Hepatocyte (in vitro differentiated cells): ENCODE measurements around the gene TOR4A. TPM values are rescaled to one million over a fixed set of nuclear protein-coding genes. Genes with fewer than 3 reads are reported as not detected.
A peak's percentile ranks its signal among the peaks of the same experiment; 100 is the strongest.

Source experiments
- DNase-seq: peaks from one replicate; pipeline ENCODE4 v3.0.0-alpha.2; 2016; ENCODE audit warnings: low spot score
- H2AFZ ChIP-seq: fragments of 200-600 bp; sonication (generic); 2 replicates; pipeline ENCODE4 v1.6.0; 2016; ENCODE audit warnings: antibody characterized with exemption, mild to moderate bottlenecking
- H3K27ac ChIP-seq: fragments of 200-600 bp; sonication (generic); 2 replicates; pipeline ENCODE4 v1.5.1; 2016; ENCODE audit warnings: mild to moderate bottlenecking
- H3K27me3 ChIP-seq: fragments of 200-600 bp; sonication (generic); 2 replicates; pipeline ENCODE4 v1.6.1; 2016
- H3K36me3 ChIP-seq: fragments of 200-600 bp; sonication (generic); replicated peaks from 2 replicates; pipeline ENCODE4 v1.5.1; 2016; ENCODE audit warnings: low read depth; ENCODE audit not compliant: insufficient read depth
- H3K4me1 ChIP-seq: fragments of 200-600 bp; sonication (generic); 2 replicates; pipeline ENCODE4 v1.5.1; 2016; ENCODE audit warnings: mild to moderate bottlenecking, moderate library complexity; ENCODE audit not compliant: insufficient read depth
- H3K4me2 ChIP-seq: fragments of 200-600 bp; sonication (generic); 2 replicates; pipeline ENCODE4 v1.6.0; 2016
- H3K4me3 ChIP-seq: fragments of 200-600 bp; sonication (generic); 2 replicates; pipeline ENCODE4 v1.5.1; 2016; ENCODE audit warnings: mild to moderate bottlenecking
- H3K79me2 ChIP-seq: fragments of 200-600 bp; sonication (generic); 2 replicates; pipeline ENCODE4 v1.6.0; 2017; ENCODE audit warnings: mild to moderate bottlenecking
- H3K9me2 ChIP-seq: fragments of 200-600 bp; sonication (generic); replicated peaks from 2 replicates; pipeline ENCODE4 v1.6.0; 2017; ENCODE audit warnings: mild to moderate bottlenecking; ENCODE audit not compliant: insufficient read depth
- H3K9me3 ChIP-seq: fragments of 200-600 bp; sonication (generic); 2 replicates; pipeline ENCODE4 v1.5.1; 2016; ENCODE audit warnings: low read depth, mild to moderate bottlenecking
- H4K20me1 ChIP-seq: fragments of 200-600 bp; sonication (generic); 2 replicates; pipeline ENCODE4 v1.6.0; 2016; ENCODE audit warnings: mild to moderate bottlenecking; ENCODE audit not compliant: insufficient read depth, poor library complexity, severe bottlenecking
- EZH2 ChIP-seq: fragments of 200-600 bp; sonication (generic); IDR thresholded peaks from 2 replicates; pipeline ENCODE4 v1.6.1; 2016; ENCODE audit warnings: antibody characterized with exemption, mild to moderate bottlenecking, borderline replicate concordance
- EZH2phosphoT487 ChIP-seq: fragments of 200-600 bp; sonication (generic); IDR thresholded peaks from one replicate; pipeline ENCODE4 v1.6.1; 2018; ENCODE audit warnings: antibody characterized with exemption, mild to moderate bottlenecking, low read depth, moderate library complexity; ENCODE audit not compliant: unreplicated experiment, severe bottlenecking
- WGBS: methylation state at CpG from one replicate; pipeline ENCODE4 v1.1.6; 2016; ENCODE audit warnings: low lambda C conversion rate; ENCODE audit errors: missing lambda C conversion rate; 5-methylcytosine and 5-hydroxymethylcytosine counted together
- polyA plus RNA-seq: library from polyadenylated mRNA; unstranded; fragments of >200 nt; fragmentation: Nextera tagmentation; extraction: Ambion mirVana; gene quantifications from 2 replicates; pipeline ENCODE4 v1.2.1, GENCODE V29; 2016
- total RNA-seq: library from RNA; depleted of rRNA; stranded (reverse); fragments of >200 nt; gene quantifications from 2 replicates; pipeline ENCODE4 v1.2.3, GENCODE V29; 2014
- TF ChIP-seq, protein P1 (sequence below): fragments of 200-600 bp; sonication (generic); IDR thresholded peaks from 2 replicates; pipeline ENCODE4 v1.5.1; 2016; ENCODE audit warnings: antibody characterized with exemption, mild to moderate bottlenecking; ENCODE audit not compliant: poor library complexity

TOR4A gene
- total and polyA plus RNA-seq, 2 experiments from 2014 or later, result 8.0 to 14.4 TPM

DNA sequence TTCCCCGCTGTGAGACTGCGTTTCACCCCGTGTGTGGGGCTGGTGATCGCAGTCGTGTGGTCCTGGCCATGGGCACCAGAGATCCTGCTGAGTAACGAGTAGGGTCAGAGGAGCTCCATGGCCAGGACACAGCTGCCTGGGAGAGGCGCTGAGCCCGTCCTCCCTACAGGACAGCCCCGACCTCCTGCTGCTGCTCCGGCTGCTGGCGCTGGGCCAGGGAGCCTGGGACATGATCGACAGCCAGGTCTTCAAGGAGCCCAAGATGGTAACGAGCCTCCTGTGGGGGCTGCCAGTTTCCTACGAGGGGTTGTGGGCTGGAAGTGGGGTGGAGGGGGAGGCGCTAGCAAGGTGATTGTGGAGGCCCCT, 11.4 kb upstream of the TOR4A start:
- H3K4me3 ChIP-seq, result no peak overlapping the region
- H3K36me3 ChIP-seq, result no peaks in the 10 kb centered on the region
- WGBS, result 95% methylated on average over 15 of the region's 15 CpGs
- no peaks in the 10 kb centered on the region for H3K9me2 ChIP-seq
- H3K27me3 ChIP-seq, result no peaks in the 10 kb centered on the region
- H3K79me2 ChIP-seq, result no peaks in the 10 kb centered on the region
- H3K27ac ChIP-seq, result no peak overlapping the region
- peak; percentile 4 for DNase-seq
- no peaks in the 10 kb centered on the region for H4K20me1 ChIP-seq
- no peaks in the 10 kb centered on the region for H3K9me3 ChIP-seq
- H3K4me1 ChIP-seq, result no peaks in the 10 kb centered on the region
- TF ChIP-seq EZH2phosphoT487, result no peak
- no peak for TF ChIP-seq EZH2
- TF ChIP-seq, protein P1, sequence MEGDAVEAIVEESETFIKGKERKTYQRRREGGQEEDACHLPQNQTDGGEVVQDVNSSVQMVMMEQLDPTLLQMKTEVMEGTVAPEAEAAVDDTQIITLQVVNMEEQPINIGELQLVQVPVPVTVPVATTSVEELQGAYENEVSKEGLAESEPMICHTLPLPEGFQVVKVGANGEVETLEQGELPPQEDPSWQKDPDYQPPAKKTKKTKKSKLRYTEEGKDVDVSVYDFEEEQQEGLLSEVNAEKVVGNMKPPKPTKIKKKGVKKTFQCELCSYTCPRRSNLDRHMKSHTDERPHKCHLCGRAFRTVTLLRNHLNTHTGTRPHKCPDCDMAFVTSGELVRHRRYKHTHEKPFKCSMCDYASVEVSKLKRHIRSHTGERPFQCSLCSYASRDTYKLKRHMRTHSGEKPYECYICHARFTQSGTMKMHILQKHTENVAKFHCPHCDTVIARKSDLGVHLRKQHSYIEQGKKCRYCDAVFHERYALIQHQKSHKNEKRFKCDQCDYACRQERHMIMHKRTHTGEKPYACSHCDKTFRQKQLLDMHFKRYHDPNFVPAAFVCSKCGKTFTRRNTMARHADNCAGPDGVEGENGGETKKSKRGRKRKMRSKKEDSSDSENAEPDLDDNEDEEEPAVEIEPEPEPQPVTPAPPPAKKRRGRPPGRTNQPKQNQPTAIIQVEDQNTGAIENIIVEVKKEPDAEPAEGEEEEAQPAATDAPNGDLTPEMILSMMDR, result no peak
- H2AFZ ChIP-seq, result no peak overlapping the region
- no peak overlapping the region for H3K4me2 ChIP-seq

DNA sequence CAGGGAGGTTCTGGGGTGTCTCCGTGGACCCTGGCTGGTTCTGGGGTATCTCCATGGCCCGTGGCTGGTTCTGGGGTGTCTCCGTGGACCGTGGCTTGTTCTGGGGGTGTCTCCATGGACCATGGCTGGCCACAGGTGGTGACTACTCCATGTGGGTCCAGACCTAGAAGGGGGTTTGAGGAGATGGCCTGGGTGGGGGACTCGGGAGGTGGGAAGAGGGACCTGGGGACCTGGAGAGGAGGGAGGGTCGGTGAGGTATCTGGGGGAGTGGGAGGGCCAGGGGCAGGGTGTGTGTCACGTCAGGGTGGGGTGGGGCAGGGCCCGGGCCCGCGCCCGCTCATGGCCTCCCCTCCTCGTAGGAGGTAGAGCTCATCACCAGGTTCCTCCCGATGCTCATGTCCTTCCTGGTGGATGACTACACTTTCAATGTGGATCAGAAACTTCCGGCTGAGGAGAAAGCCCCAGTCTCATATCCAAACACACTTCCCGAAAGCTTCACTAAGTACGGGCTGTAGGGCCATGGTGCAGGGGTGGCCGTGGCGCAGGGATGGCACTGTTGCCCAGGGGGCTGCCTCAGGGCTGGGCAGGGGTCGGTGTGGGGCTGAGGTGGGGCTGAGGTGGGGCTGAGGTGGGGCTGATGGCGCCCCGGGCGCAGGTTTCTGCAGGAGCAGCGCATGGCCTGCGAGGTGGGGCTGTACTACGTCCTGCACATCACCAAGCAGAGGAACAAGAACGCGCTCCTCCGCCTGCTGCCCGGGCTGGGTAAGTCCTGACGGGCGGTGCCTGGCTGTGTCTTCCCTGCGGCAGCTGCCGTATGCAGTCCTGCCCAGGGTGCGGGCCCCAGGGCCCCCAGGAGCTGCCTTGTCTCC, 10.7 kb upstream of the TOR4A start:
- Histone ChIP-seq H3K36me3 (no peaks in the 10 kb centered on the region), H3K27me3 (no peaks in the 10 kb centered on the region), H3K4me3 (no peak overlapping the region), H4K20me1 (no peaks in the 10 kb centered on the region), H3K27ac (no peak overlapping the region), H3K79me2 (no peaks in the 10 kb centered on the region), H3K4me2 (no peak overlapping the region), H3K4me1 (no peaks in the 10 kb centered on the region), H3K9me2 (no peaks in the 10 kb centered on the region), H3K9me3 (no peaks in the 10 kb centered on the region), H2AFZ (no peak overlapping the region)
- 95% methylated on average over 27 of the region's 34 CpGs for WGBS
- DNase-seq, result no peak
- TF ChIP-seq EZH2phosphoT487, result no peak
- TF ChIP-seq, protein P1, result no peak
- no peak for TF ChIP-seq EZH2

DNA sequence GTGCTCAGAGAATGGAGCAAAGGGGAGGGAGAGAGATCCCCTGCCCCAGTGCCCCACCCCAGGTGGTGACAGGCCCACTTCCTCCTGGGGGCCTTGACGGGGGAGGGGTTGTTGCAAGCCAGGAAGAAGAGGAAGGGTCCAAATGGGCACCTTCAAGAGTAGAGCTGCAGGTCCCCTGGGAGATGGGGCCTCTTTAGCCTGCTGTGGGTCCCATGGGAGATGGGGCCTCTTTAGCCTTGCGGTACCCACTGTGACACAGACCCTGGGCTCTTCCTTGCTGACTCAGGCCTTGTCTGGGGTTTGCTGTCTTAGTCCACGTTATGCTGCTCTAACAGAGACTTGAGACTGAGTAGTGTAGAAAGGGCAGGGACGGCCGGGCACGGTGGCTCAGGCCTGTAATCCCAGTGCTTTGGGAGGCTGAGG, 9.6 kb upstream of the TOR4A start:
- WGBS, result 94% methylated on average over 6 of the region's 6 CpGs
- DNase-seq, result no peak
- H3K4me2 ChIP-seq, result no peak overlapping the region
- no peaks in the 10 kb centered on the region for H3K9me2 ChIP-seq
- H2AFZ ChIP-seq, result no peak overlapping the region
- H3K27me3 ChIP-seq, result no peaks in the 10 kb centered on the region
- TF ChIP-seq EZH2phosphoT487, result no peak
- TF ChIP-seq, protein P1, result no peak
- H3K79me2 ChIP-seq, result no peaks in the 10 kb centered on the region
- no peaks in the 10 kb centered on the region for H3K9me3 ChIP-seq
- no peak overlapping the region for H3K4me3 ChIP-seq
- no peaks in the 10 kb centered on the region for H3K36me3 ChIP-seq
- no peak overlapping the region for H3K27ac ChIP-seq
- H4K20me1 ChIP-seq, result no peaks in the 10 kb centered on the region
- no peaks in the 10 kb centered on the region for H3K4me1 ChIP-seq
